Natural killer cell treated with Interleukin-12 subunit alpha and Interleukin-12 subunit beta and Interleukin-15 and Interleukin-18, amount 100 ng/mL, for 72 hours (primary cell): ENCODE measurements around the gene LUZP2. TPM values are rescaled to one million over a fixed set of nuclear protein-coding genes. Genes with fewer than 3 reads are reported as not detected.
"Not testable (repeated sequence)": the region's sequence is repeated elsewhere in the genome, so short reads cannot be mapped to it uniquely, and the experiment has no call there.

ENCODE experiments used
- ATAC-seq, 2 donors: fragments of 150-1000 bp; cut with Tn5 transposase in 1 of 2; sonication (Bioruptor Pico), chemical (Tn5 transposase) in 1 of 2; 2 replicates each; pipeline ENCODE4 v1.10.0; 2021
- DNase-seq: peaks from one replicate; pipeline ENCODE4 v3.0.0; 2022; ENCODE audit warnings: low spot score
- H3K27ac Mint-ChIP-seq, 2 donors: 1 replicate in 1 of 2; 2 replicates in 1 of 2; pipeline ENCODE4 v1.8.0; 2022; ENCODE audit warnings: mixed read lengths in 2 of 2, mild to moderate bottlenecking in 1 of 2, moderate library complexity in 1 of 2
- H3K27me3 Mint-ChIP-seq, 2 donors: 1 replicate in 1 of 2; 2 replicates in 1 of 2; pipeline ENCODE4 v1.8.0; 2022; ENCODE audit warnings: mixed read lengths in 2 of 2
- H3K36me3 Mint-ChIP-seq: one replicate; pipeline ENCODE4 v1.8.0; 2022; ENCODE audit warnings: mixed read lengths
- H3K4me1 Mint-ChIP-seq, 2 donors: 1 replicate in 1 of 2; 2 replicates in 1 of 2; pipeline ENCODE4 v1.8.0; 2022; ENCODE audit warnings: low read depth in 2 of 2, mixed read lengths in 2 of 2, mild to moderate bottlenecking in 1 of 2
- H3K4me3 Mint-ChIP-seq: one replicate; pipeline ENCODE4 v1.8.0; 2022; ENCODE audit warnings: mixed read lengths
- H3K9me3 Mint-ChIP-seq: 2 replicates; pipeline ENCODE4 v1.8.0; 2022; ENCODE audit warnings: mixed read lengths
- total RNA-seq, 2 donors: library from RNA; stranded (reverse); gene quantifications; one replicate each; pipeline ENCODE4 v1.2.3, GENCODE V29; 2022

The LUZP2 gene
- total RNA-seq, 2 donors from 2014 or later = not detected

GRCh38 chr11:24866743-24867142 lies 369.9 kb downstream of the LUZP2 start:
- ATAC-seq (no peak), DNase-seq (no peak)
- Mint-ChIP-seq H3K36me3 (no peaks in the 10 kb centered on the region), H3K4me3 (no peak overlapping the region), H3K9me3 (peaks cover 25% of the 10 kb centered on the region), H3K4me1 (no peaks in the 10 kb centered on the region), H3K27me3 (no peaks in the 10 kb centered on the region), H3K27ac (no peak overlapping the region)

- Mint-ChIP-seq H3K4me1 (no peaks in the 10 kb centered on the region), H3K9me3 (peaks cover 19% of the 10 kb centered on the region), H3K27ac (no peak overlapping the region), H3K4me3 (no peak overlapping the region), H3K36me3 (no peaks in the 10 kb centered on the region), H3K27me3 (no peaks in the 10 kb centered on the region)
- DNase-seq (no peak), ATAC-seq (no peak)
These were observed 373.2 kb downstream of the LUZP2 start for GRCh38 chr11:24870048-24870447.

GRCh38 chr11:24872186-24872585 lies 375.3 kb downstream of the LUZP2 start:
- no peaks in the 10 kb centered on the region for H3K4me1 Mint-ChIP-seq
- no peaks in the 10 kb centered on the region for H3K36me3 Mint-ChIP-seq
- ATAC-seq = no peak
- no peak overlapping the region for H3K27ac Mint-ChIP-seq
- no peak for DNase-seq
- peaks cover 18% of the 10 kb centered on the region for H3K9me3 Mint-ChIP-seq
- H3K27me3 Mint-ChIP-seq = no peaks in the 10 kb centered on the region
- H3K4me3 Mint-ChIP-seq = no peak overlapping the region

- H3K27ac Mint-ChIP-seq = no peak overlapping the region
- H3K4me1 Mint-ChIP-seq = no peaks in the 10 kb centered on the region
- H3K9me3 Mint-ChIP-seq = peaks cover 15% of the 10 kb centered on the region
- ATAC-seq (no peak), DNase-seq (no peak)
- H3K4me3 Mint-ChIP-seq = no peak overlapping the region
- H3K36me3 Mint-ChIP-seq = no peaks in the 10 kb centered on the region
- H3K27me3 Mint-ChIP-seq = no peaks in the 10 kb centered on the region
These were observed 375.9 kb downstream of the LUZP2 start for GRCh38 chr11:24872651-24873311.

- Mint-ChIP-seq H3K4me1 (no peaks in the 10 kb centered on the region), H3K4me3 (no peak overlapping the region), H3K9me3 (peaks cover 23% of the 10 kb centered on the region), H3K36me3 (no peaks in the 10 kb centered on the region), H3K27me3 (no peaks in the 10 kb centered on the region), H3K27ac (no peak overlapping the region)
- ATAC-seq (no peak), DNase-seq (no peak)
These were observed 384.1 kb downstream of the LUZP2 start for GRCh38 chr11:24880962-24881361.

- no peaks in the 10 kb centered on the region for H3K27me3 Mint-ChIP-seq
- no peak for ATAC-seq
- no peaks in the 10 kb centered on the region for H3K36me3 Mint-ChIP-seq
- H3K4me1 Mint-ChIP-seq = no peaks in the 10 kb centered on the region
- peaks cover 10% of the 10 kb centered on the region for H3K9me3 Mint-ChIP-seq
- H3K27ac Mint-ChIP-seq = no peak overlapping the region
- H3K4me3 Mint-ChIP-seq = no peak overlapping the region
- DNase-seq = no peak
These were observed 388.8 kb downstream of the LUZP2 start for GRCh38 chr11:24885580-24886173.

GRCh38 chr11:24886880-24887619 lies 390.2 kb downstream of the LUZP2 start:
- Mint-ChIP-seq H3K9me3 (peaks cover 8% of the 10 kb centered on the region), H3K36me3 (no peaks in the 10 kb centered on the region), H3K4me3 (no peak overlapping the region)

GRCh38 chr11:24890426-24890825 lies 393.6 kb downstream of the LUZP2 start:
- H3K9me3 Mint-ChIP-seq = peaks cover 7% of the 10 kb centered on the region
- DNase-seq = no peak
- no peaks in the 10 kb centered on the region for H3K4me1 Mint-ChIP-seq
- H3K27ac Mint-ChIP-seq = no peak overlapping the region
- H3K36me3 Mint-ChIP-seq = no peaks in the 10 kb centered on the region
- no peaks in the 10 kb centered on the region for H3K27me3 Mint-ChIP-seq
- no peak for ATAC-seq
- H3K4me3 Mint-ChIP-seq = no peak overlapping the region

More at GRCh38 chr11:24886880-24887619, 390.2 kb downstream of the LUZP2 start:
- H3K27ac Mint-ChIP-seq = no peak overlapping the region
- ATAC-seq (no peak), DNase-seq (no peak)
- no peaks in the 10 kb centered on the region for H3K27me3 Mint-ChIP-seq
- H3K4me1 Mint-ChIP-seq = no peaks in the 10 kb centered on the region

- ATAC-seq, H3K4me1 Mint-ChIP-seq, H3K27me3 Mint-ChIP-seq, DNase-seq, H3K4me3 Mint-ChIP-seq, H3K27ac Mint-ChIP-seq, H3K36me3 Mint-ChIP-seq: not testable (repeated sequence)
- H3K9me3 Mint-ChIP-seq = peaks cover 12% of the 10 kb centered on the region
These were observed 395.1 kb downstream of the LUZP2 start for GRCh38 chr11:24891845-24892492.

GRCh38 chr11:24896118-24896835 lies 399.4 kb downstream of the LUZP2 start:
- Mint-ChIP-seq H3K9me3 (peaks cover 12% of the 10 kb centered on the region), H3K4me1 (no peaks in the 10 kb centered on the region), H3K27me3 (no peaks in the 10 kb centered on the region), H3K36me3 (no peaks in the 10 kb centered on the region), H3K4me3 (no peak overlapping the region), H3K27ac (no peak overlapping the region)
- DNase-seq (no peak), ATAC-seq (peak; percentile 43 to 46)

- no peak overlapping the region for H3K4me3 Mint-ChIP-seq
These were observed 403.7 kb downstream of the LUZP2 start for GRCh38 chr11:24900514-24900913.

GRCh38 chr11:24900960-24901549 lies 404.2 kb downstream of the LUZP2 start:
- ATAC-seq (no peak), DNase-seq (no peak)
- H3K4me1 Mint-ChIP-seq = no peaks in the 10 kb centered on the region
- no peaks in the 10 kb centered on the region for H3K9me3 Mint-ChIP-seq
- H3K36me3 Mint-ChIP-seq = no peaks in the 10 kb centered on the region
- no peak overlapping the region for H3K4me3 Mint-ChIP-seq
- no peak overlapping the region for H3K27ac Mint-ChIP-seq
- H3K27me3 Mint-ChIP-seq = no peaks in the 10 kb centered on the region

More at GRCh38 chr11:24900514-24900913, 403.7 kb downstream of the LUZP2 start:
- no peak for ATAC-seq
- Mint-ChIP-seq H3K27ac (no peak overlapping the region), H3K4me1 (no peaks in the 10 kb centered on the region), H3K9me3 (peaks cover 3% of the 10 kb centered on the region), H3K36me3 (no peaks in the 10 kb centered on the region), H3K27me3 (no peaks in the 10 kb centered on the region)
- DNase-seq = no peak

- no peak for DNase-seq
- Mint-ChIP-seq H3K9me3 (peaks cover 6% of the 10 kb centered on the region), H3K27me3 (no peaks in the 10 kb centered on the region), H3K36me3 (no peaks in the 10 kb centered on the region), H3K27ac (no peak overlapping the region), H3K4me1 (no peaks in the 10 kb centered on the region), H3K4me3 (no peak overlapping the region)
- no peak for ATAC-seq
These were observed 406.7 kb downstream of the LUZP2 start for GRCh38 chr11:24903555-24903954.
